Smooth muscle cell (in vitro differentiated cells): ENCODE measurements around the gene KLF7. TPM values are rescaled to one million over a fixed set of nuclear protein-coding genes. Genes with fewer than 3 reads are reported as not detected.

Experiments used
- DNase-seq: peaks from one replicate; lab custom pipeline; 2025; ENCODE audit not compliant: unreplicated experiment; lab: John Stamatoyannopoulos, UW
- H2AFZ ChIP-seq: fragments of 200-600 bp; sonication (generic); 2 replicates; pipeline ENCODE4 v1.6.0; 2016; ENCODE audit warnings: antibody characterized with exemption, low read depth, mild to moderate bottlenecking
- H3F3A ChIP-seq: fragments of 200-600 bp; sonication (generic); 2 replicates; pipeline ENCODE4 v1.6.0; 2017; ENCODE audit warnings: antibody characterized with exemption, low read depth
- H3K27ac ChIP-seq: fragments of 200-600 bp; sonication (generic); 2 replicates; pipeline ENCODE4 v1.5.1; 2016; ENCODE audit warnings: low read depth, mild to moderate bottlenecking
- H3K27me3 ChIP-seq: fragments of 200-600 bp; sonication (generic); 2 replicates; pipeline ENCODE4 v1.6.1; 2016; ENCODE audit warnings: low read depth, mild to moderate bottlenecking
- H3K36me3 ChIP-seq: fragments of 200-600 bp; sonication (generic); 2 replicates; pipeline ENCODE4 v1.5.1; 2016; ENCODE audit warnings: low read depth
- H3K4me1 ChIP-seq: fragments of 200-600 bp; sonication (generic); 2 replicates; pipeline ENCODE4 v1.5.1; 2016; ENCODE audit warnings: low read depth
- H3K4me2 ChIP-seq: fragments of 200-600 bp; sonication (generic); 2 replicates; pipeline ENCODE4 v1.6.0; 2016; ENCODE audit warnings: mild to moderate bottlenecking
- H3K4me3 ChIP-seq: fragments of 200-600 bp; sonication (generic); 2 replicates; pipeline ENCODE4 v1.5.1; 2016; ENCODE audit warnings: mild to moderate bottlenecking
- H3K79me2 ChIP-seq: fragments of 200-600 bp; sonication (generic); 2 replicates; pipeline ENCODE4 v1.6.0; 2016; ENCODE audit warnings: low read depth, mild to moderate bottlenecking
- H3K9ac ChIP-seq: fragments of 200-600 bp; sonication (generic); 2 replicates; pipeline ENCODE4 v1.6.0; 2016; ENCODE audit warnings: low read depth
- H3K9me3 ChIP-seq: fragments of 200-600 bp; sonication (generic); replicated peaks from 2 replicates; pipeline ENCODE4 v1.5.1; 2016; ENCODE audit warnings: low read depth
- H4K20me1 ChIP-seq: fragments of 200-600 bp; sonication (generic); 2 replicates; pipeline ENCODE4 v1.6.0; 2016; ENCODE audit warnings: low read depth
- WGBS: methylation state at CpG from one replicate; pipeline ENCODE4 v1.1.7; 2016; ENCODE audit warnings: low lambda C conversion rate; 5-methylcytosine and 5-hydroxymethylcytosine counted together
- polyA plus RNA-seq: library from polyadenylated mRNA; unstranded; fragments of >200 nt; fragmentation: Nextera tagmentation; extraction: Ambion mirVana; gene quantifications from 2 replicates; pipeline ENCODE4 v1.2.1, GENCODE V29; 2016
- total RNA-seq: library from RNA; depleted of rRNA; stranded (reverse); fragments of >200 nt; gene quantifications from 2 replicates; pipeline ENCODE4 v1.2.3, GENCODE V29; 2014
- TF ChIP-seq, protein P1 (sequence below): fragments of 200-600 bp; sonication (generic); IDR thresholded peaks from 2 replicates; pipeline ENCODE4 v1.5.1; 2017; ENCODE audit warnings: borderline replicate concordance, mild to moderate bottlenecking, antibody characterized with exemption; ENCODE audit not compliant: insufficient read depth, poor library complexity, severe bottlenecking

Gene KLF7
- total and polyA plus RNA-seq, 2 experiments from 2014 or later: 12.7 to 27.6 TPM

DNA sequence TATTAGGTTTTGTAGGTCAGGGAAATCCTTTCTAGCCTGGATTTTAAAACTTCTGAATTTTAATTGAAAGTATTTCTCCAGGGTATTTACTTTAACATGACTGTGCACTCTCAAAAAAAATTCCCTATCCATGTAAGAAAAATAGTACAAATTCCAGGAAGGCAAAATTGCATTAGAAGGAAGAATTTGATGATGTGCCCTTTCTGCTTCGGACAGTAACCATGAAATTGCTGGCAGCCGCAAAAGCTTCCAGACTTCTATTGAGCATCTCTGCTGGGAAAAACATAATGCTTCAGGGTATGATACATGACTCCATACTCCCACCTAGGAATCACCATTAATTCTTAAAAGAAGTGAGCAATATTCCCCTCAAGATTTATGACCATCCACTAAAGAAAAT is 17.2 kb upstream of the KLF7 start:
- WGBS: 90% methylated on average over 2 of the region's 2 CpGs
- Histone ChIP-seq H3K4me2 (no peak overlapping the region), H3K36me3 (no peaks in the 10 kb centered on the region), H3F3A (no peaks in the 10 kb centered on the region), H2AFZ (no peak overlapping the region), H3K4me3 (no peak overlapping the region), H3K27ac (no peak overlapping the region), H3K27me3 (no peaks in the 10 kb centered on the region), H3K79me2 (no peaks in the 10 kb centered on the region), H3K9me3 (no peaks in the 10 kb centered on the region), H4K20me1 (no peaks in the 10 kb centered on the region), H3K4me1 (no peaks in the 10 kb centered on the region), H3K9ac (no peak overlapping the region)
- DNase-seq: no peak
- TF ChIP-seq, protein P1, sequence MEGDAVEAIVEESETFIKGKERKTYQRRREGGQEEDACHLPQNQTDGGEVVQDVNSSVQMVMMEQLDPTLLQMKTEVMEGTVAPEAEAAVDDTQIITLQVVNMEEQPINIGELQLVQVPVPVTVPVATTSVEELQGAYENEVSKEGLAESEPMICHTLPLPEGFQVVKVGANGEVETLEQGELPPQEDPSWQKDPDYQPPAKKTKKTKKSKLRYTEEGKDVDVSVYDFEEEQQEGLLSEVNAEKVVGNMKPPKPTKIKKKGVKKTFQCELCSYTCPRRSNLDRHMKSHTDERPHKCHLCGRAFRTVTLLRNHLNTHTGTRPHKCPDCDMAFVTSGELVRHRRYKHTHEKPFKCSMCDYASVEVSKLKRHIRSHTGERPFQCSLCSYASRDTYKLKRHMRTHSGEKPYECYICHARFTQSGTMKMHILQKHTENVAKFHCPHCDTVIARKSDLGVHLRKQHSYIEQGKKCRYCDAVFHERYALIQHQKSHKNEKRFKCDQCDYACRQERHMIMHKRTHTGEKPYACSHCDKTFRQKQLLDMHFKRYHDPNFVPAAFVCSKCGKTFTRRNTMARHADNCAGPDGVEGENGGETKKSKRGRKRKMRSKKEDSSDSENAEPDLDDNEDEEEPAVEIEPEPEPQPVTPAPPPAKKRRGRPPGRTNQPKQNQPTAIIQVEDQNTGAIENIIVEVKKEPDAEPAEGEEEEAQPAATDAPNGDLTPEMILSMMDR: no peak

DNA sequence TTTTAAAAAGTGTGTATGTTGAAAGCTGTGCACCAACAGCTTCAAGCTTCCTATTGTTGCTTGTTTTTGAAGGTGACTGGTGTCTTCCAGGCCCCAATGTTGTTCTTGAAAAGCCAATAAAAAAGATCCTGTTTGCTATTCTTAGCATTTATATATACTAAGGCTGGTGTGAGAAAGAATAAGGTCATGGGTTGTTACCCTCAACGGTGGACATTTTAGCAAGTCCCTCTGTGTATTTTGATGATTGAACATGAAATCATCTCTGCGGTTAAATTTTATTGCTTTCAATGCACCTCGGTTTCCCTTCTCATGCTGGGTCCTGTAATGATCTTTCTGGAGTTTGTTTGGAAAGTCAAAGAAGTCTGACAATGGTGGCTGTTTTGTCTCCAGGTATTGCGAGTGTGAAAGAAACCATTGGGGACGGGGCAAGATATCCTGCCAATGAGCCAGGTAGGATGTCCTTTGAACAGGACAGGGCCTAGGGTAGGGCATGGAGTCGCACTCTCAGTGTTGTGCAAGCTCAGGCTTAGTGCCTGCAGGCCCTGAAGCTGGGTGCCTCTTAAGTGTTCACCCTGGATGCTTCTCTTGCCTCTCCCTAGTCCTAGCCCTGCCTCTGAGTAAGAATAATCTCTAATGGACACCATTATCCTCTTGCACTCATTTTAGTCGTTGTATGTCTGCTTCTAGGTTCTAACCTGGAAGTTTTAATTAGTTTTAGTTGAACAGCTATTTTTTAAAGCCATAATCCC is 16.0 kb upstream of the KLF7 start:
- 95% methylated on average over 7 of the region's 7 CpGs for WGBS
- Histone ChIP-seq H3K9ac (no peak overlapping the region), H3K9me3 (no peaks in the 10 kb centered on the region), H3K27ac (no peak overlapping the region), H3K27me3 (no peaks in the 10 kb centered on the region), H3K79me2 (no peaks in the 10 kb centered on the region), H4K20me1 (no peaks in the 10 kb centered on the region), H3F3A (no peaks in the 10 kb centered on the region), H3K4me3 (no peak overlapping the region), H3K36me3 (no peaks in the 10 kb centered on the region), H3K4me1 (no peaks in the 10 kb centered on the region), H3K4me2 (no peak overlapping the region), H2AFZ (no peak overlapping the region)
- DNase-seq: no peak
- TF ChIP-seq, protein P1: no peak

DNA sequence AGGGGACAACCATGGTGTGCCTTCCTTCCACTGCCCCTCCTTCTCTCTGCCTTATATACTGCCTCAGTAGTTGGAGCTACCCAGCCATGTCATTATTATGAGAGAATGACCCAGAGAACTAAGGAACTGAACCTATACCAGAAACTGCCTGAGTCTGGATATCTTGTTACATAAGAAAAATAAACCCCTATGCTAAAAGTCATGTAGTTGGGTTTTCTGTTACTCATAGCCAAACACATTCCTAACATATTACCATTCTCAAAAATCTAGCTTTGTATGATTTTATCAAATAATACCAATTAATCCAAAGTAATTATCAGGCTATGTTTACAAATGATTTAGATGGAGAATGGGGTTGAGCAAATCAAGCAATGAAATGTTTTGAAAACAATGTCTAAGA is 15.0 kb upstream of the KLF7 start:
- no peak for DNase-seq
- Histone ChIP-seq H3K4me2 (no peak overlapping the region), H3K4me3 (no peak overlapping the region), H3K27ac (no peak overlapping the region), H3K9ac (no peak overlapping the region), H3K27me3 (no peaks in the 10 kb centered on the region), H4K20me1 (no peaks in the 10 kb centered on the region), H3K4me1 (no peaks in the 10 kb centered on the region), H2AFZ (no peak overlapping the region), H3K9me3 (no peaks in the 10 kb centered on the region), H3K36me3 (no peaks in the 10 kb centered on the region), H3F3A (no peaks in the 10 kb centered on the region), H3K79me2 (no peaks in the 10 kb centered on the region)
- TF ChIP-seq, protein P1: no peak

DNA sequence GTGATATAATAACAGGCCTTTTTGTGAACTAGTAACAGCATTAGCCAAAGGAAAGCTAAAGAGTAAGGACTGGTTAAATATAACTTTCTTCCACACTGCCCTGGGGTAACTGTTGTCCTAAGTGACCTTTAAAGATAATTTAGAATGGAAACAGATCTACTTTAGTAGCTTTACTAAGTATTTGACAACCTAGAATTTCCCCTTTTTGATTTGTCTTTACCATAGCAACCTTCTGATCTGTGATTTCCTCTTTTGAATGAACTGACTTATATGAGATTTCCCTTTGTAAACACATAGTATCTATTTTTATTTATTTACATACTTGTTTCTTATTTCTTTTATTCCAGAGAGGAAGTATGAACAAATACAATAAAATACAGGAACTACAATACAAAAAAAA is 10.5 kb upstream of the KLF7 start:
- H3K36me3 ChIP-seq: no peaks in the 10 kb centered on the region
- no peaks in the 10 kb centered on the region for H3K27me3 ChIP-seq
- no peak overlapping the region for H2AFZ ChIP-seq
- no peaks in the 10 kb centered on the region for H4K20me1 ChIP-seq
- no peak overlapping the region for H3K4me3 ChIP-seq
- H3F3A ChIP-seq: no peaks in the 10 kb centered on the region
- no peak overlapping the region for H3K9ac ChIP-seq
- H3K9me3 ChIP-seq: no peaks in the 10 kb centered on the region
- no peaks in the 10 kb centered on the region for H3K79me2 ChIP-seq
- H3K4me1 ChIP-seq: no peaks in the 10 kb centered on the region
- no peak for DNase-seq
- no peak overlapping the region for H3K27ac ChIP-seq
- TF ChIP-seq, protein P1: no peak
- no peak overlapping the region for H3K4me2 ChIP-seq
